Neuronal stem cell (in vitro differentiated cells): ENCODE measurements around the gene DAPK1.

Source experiments
- DNase-seq: peaks from one replicate; pipeline ENCODE4 v3.0.0-alpha.2; 2013; ENCODE audit warnings: low spot score
- H2AFZ ChIP-seq: one replicate; pipeline ENCODE4 v1.6.1; 2013; ENCODE audit warnings: mild to moderate bottlenecking, low read length, inconsistent platforms
- H2AK5ac ChIP-seq: 2 replicates; pipeline ENCODE4 v1.6.1; 2013; ENCODE audit warnings: low read depth, mild to moderate bottlenecking, inconsistent platforms, low read length, moderate library complexity, mixed read lengths
- H2BK120ac ChIP-seq: 2 replicates; pipeline ENCODE4 v1.6.1; 2013; ENCODE audit warnings: low read depth, mild to moderate bottlenecking, inconsistent platforms, low read length, moderate library complexity, mixed read lengths
- H2BK12ac ChIP-seq: one replicate; pipeline ENCODE4 v1.6.1; 2013; ENCODE audit warnings: low read length, inconsistent platforms
- H2BK15ac ChIP-seq: 2 replicates; pipeline ENCODE4 v1.6.1; 2013; ENCODE audit warnings: mild to moderate bottlenecking, low read length, inconsistent platforms, mixed read lengths
- H2BK5ac ChIP-seq: one replicate; pipeline ENCODE4 v1.6.1; 2013; ENCODE audit warnings: inconsistent platforms, mild to moderate bottlenecking, low read length, moderate library complexity
- H3K14ac ChIP-seq: one replicate; pipeline ENCODE4 v1.6.1; 2013; ENCODE audit warnings: low read length, inconsistent platforms
- H3K18ac ChIP-seq: 2 replicates; pipeline ENCODE4 v1.6.1; 2013; ENCODE audit warnings: low read length, inconsistent platforms
- H3K23ac ChIP-seq: 2 replicates; pipeline ENCODE4 v1.6.1; 2013; ENCODE audit warnings: low read depth, mild to moderate bottlenecking, mixed read lengths, low read length, inconsistent platforms; ENCODE audit not compliant: poor library complexity
- H3K27ac ChIP-seq: replicated peaks from 3 replicates; pipeline ENCODE4 v1.5.1; 2013; ENCODE audit warnings: low read length, inconsistent platforms
- H3K27me3 ChIP-seq, 3 experiments: 2 replicates each; pipeline ENCODE4 v1.6.1; 2013; ENCODE audit warnings: low read length in 3 of 3, mild to moderate bottlenecking in 2 of 3, inconsistent platforms in 1 of 3, low read depth in 1 of 3, mixed read lengths in 1 of 3, moderate library complexity in 1 of 3; ENCODE audit not compliant: control insufficient read depth in 3 of 3, insufficient read depth in 3 of 3
- H3K36me3 ChIP-seq, 2 donors: replicated peaks in 1 of 2; 2 replicates each; pipeline ENCODE4 v1.6.1; 2013; ENCODE audit warnings: low read length in 2 of 2; ENCODE audit not compliant: control insufficient read depth in 2 of 2, insufficient read depth in 2 of 2
- H3K4ac ChIP-seq: 2 replicates; pipeline ENCODE4 v1.6.1; 2013; ENCODE audit warnings: inconsistent platforms, mild to moderate bottlenecking, low read length, moderate library complexity
- H3K4me1 ChIP-seq, 2 donors: 1 replicate in 1 of 2; 2 replicates in 1 of 2; pipeline ENCODE4 v1.6.1; 2013; ENCODE audit warnings: low read length in 2 of 2, low read depth in 1 of 2; ENCODE audit not compliant: control insufficient read depth in 2 of 2, insufficient read depth in 1 of 2
- H3K4me2 ChIP-seq: one replicate; pipeline ENCODE4 v1.6.1; 2013; ENCODE audit warnings: mild to moderate bottlenecking, low read length, inconsistent platforms; ENCODE audit not compliant: insufficient read depth, poor library complexity, severe bottlenecking
- H3K4me3 ChIP-seq, 2 donors: 2 replicates each; pipeline ENCODE4 v1.5.1; 2013; ENCODE audit warnings: low read length in 2 of 2, mild to moderate bottlenecking in 2 of 2, inconsistent platforms in 1 of 2, moderate library complexity in 1 of 2
- H3K79me1 ChIP-seq: one replicate; pipeline ENCODE4 v1.6.1; 2013; ENCODE audit warnings: low read depth, mild to moderate bottlenecking, inconsistent platforms, low read length, moderate library complexity
- H3K9ac ChIP-seq: one replicate; pipeline ENCODE4 v1.6.1; 2013; ENCODE audit warnings: mild to moderate bottlenecking, low read depth, low read length, inconsistent platforms; ENCODE audit not compliant: poor library complexity
- H3K9me3 ChIP-seq, 2 donors: replicated peaks in 1 of 2; 2 replicates each; pipeline versions ENCODE3 to v1.6.1; 2013; ENCODE audit warnings: low read length in 2 of 2, mild to moderate bottlenecking in 2 of 2, inconsistent platforms in 1 of 2, low read depth in 1 of 2, mixed read lengths in 1 of 2, moderate library complexity in 1 of 2; ENCODE audit not compliant: control insufficient read depth in 2 of 2, insufficient read depth in 1 of 2
- H4K8ac ChIP-seq: one replicate; pipeline ENCODE4 v1.6.1; 2013; ENCODE audit warnings: low read depth, mild to moderate bottlenecking, inconsistent platforms, low read length, moderate library complexity
- H4K91ac ChIP-seq: one replicate; pipeline ENCODE4 v1.6.1; 2013; ENCODE audit warnings: low read length, low read depth, mild to moderate bottlenecking, inconsistent platforms; ENCODE audit not compliant: poor library complexity
- WGBS, 2 donors: extraction: QIAGEN DNeasy Blood & Tissue Kit; methylation state at CpG; one replicate each; pipeline ENCODE4 v1.1.7; 2013; ENCODE audit warnings: missing lambda C conversion rate in 2 of 2, mixed read lengths in 1 of 2; ENCODE audit not compliant: insufficient read length in 2 of 2, insufficient replicate concordance in 1 of 2; ENCODE audit errors: extremely low coverage in 2 of 2; 5-methylcytosine and 5-hydroxymethylcytosine counted together

The DAPK1 gene

DNA sequence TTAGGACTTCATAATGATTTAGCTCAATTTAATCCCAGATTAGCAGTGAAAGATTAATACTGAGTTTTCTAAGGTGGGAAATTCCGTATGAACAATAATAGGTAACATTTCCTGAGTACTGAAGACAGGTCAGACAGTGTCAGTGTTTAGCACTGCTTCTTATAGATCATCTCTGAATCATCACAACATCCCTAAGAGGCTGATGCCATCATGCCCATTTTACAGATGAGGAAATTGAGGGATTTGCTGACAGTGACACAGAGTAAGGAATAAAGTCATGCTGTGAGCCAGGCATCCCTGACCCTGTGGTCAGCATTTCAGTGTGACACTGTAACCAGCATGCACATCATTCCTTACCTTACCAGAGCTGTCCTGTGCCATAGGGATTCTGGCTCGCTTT is 44.5 kb downstream of the DAPK1 start:
- H2BK120ac ChIP-seq: no peak overlapping the region
- H3K27me3 ChIP-seq: no peaks in the 10 kb centered on the region
- WGBS, 2 donors: no CpG with 5 or more reads among the region's 2 CpGs
- peaks cover 2% of the 10 kb centered on the region for H3K79me1 ChIP-seq
- H2BK5ac ChIP-seq: no peak overlapping the region
- H3K36me3 ChIP-seq: peaks cover 2 to 31% of the 10 kb centered on the region in 2 donors
- no peak for DNase-seq
- H3K23ac ChIP-seq: no peak overlapping the region
- H3K4me1 ChIP-seq: peaks cover 0 to 7% of the 10 kb centered on the region in 2 donors
- no peak overlapping the region for H2BK12ac ChIP-seq
- no peak overlapping the region for H3K4me2 ChIP-seq
- H4K8ac ChIP-seq: no peak overlapping the region
- no peak overlapping the region for H2AFZ ChIP-seq
- no peak overlapping the region for H3K4me3 ChIP-seq
- no peak overlapping the region for H2AK5ac ChIP-seq
- no peak overlapping the region for H3K27ac ChIP-seq
- no peak overlapping the region for H3K4ac ChIP-seq
- H2BK15ac ChIP-seq: no peak overlapping the region
- H3K9ac ChIP-seq: no peak overlapping the region
- no peak overlapping the region for H4K91ac ChIP-seq
- H3K14ac ChIP-seq: no peak overlapping the region
- no peak overlapping the region for H3K18ac ChIP-seq
- H3K9me3 ChIP-seq: no peaks in the 10 kb centered on the region

DNA sequence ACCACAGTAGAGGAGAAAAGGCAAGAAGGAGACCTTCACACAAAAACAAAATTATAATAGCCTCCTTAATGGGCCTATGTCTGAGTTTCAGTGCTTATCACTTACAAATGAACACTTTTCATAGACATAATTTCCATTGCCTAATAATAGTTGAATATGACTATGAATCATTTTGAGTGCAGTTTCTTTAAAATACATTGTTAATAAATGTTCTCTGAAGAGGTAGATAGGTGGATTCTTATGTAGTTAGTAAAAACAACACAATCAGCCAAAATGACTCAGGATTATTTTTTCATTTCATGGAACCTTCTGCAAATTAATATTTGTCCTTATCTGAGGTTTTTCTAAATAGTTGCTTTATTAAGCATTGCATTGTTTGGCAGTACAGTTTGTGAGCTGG is 45.6 kb downstream of the DAPK1 start:
- Histone ChIP-seq H4K91ac (no peak overlapping the region), H3K9ac (no peak overlapping the region), H3K23ac (no peak overlapping the region), H3K4me1 (no peaks in the 10 kb centered on the region), H3K14ac (no peak overlapping the region), H3K27ac (no peak overlapping the region), H3K9me3 (no peaks in the 10 kb centered on the region), H3K4ac (no peak overlapping the region), H3K18ac (no peak overlapping the region), H2BK120ac (no peak overlapping the region), H3K27me3 (no peaks in the 10 kb centered on the region), H3K4me3 (no peak overlapping the region), H2BK15ac (no peak overlapping the region), H2BK12ac (no peak overlapping the region), H2AFZ (no peak overlapping the region), H3K79me1 (no peaks in the 10 kb centered on the region), H4K8ac (no peak overlapping the region), H2AK5ac (no peak overlapping the region), H3K4me2 (no peak overlapping the region), H3K36me3 (peaks cover 0 to 31% of the 10 kb centered on the region in 2 donors), H2BK5ac (no peak overlapping the region)
- DNase-seq: no peak

DNA sequence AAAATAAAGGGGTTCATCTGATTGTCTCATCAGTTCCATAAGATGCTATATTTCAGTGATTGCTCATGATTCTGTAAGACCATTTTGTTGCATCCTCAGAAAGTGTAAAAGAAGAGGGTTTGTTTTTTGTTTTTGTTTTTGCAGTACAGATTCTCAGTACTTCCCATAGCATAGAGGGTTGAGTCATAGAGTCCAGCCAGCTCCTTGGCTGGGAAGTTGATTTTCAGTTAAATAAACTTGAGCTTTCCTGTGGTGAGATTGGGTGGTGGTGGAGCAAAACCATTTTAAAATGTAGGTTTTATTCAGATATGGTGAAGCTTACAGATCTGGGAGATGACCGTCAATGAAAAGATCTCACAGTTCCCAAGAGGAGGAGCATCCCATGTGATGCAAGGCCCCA is 48.2 kb downstream of the DAPK1 start:
- Histone ChIP-seq H2BK15ac (no peak overlapping the region), H3K4me3 (no peak overlapping the region), H3K23ac (no peak overlapping the region), H3K4me2 (no peak overlapping the region), H4K8ac (no peak overlapping the region), H3K27ac (no peak overlapping the region), H2BK120ac (no peak overlapping the region), H3K36me3 (peaks cover 0 to 22% of the 10 kb centered on the region in 2 donors), H2AFZ (no peak overlapping the region), H3K14ac (no peak overlapping the region), H2AK5ac (no peak overlapping the region), H3K18ac (no peak overlapping the region), H3K4me1 (no peaks in the 10 kb centered on the region), H3K9ac (no peak overlapping the region), H3K9me3 (no peaks in the 10 kb centered on the region), H3K4ac (no peak overlapping the region), H2BK12ac (no peak overlapping the region), H3K79me1 (no peaks in the 10 kb centered on the region), H3K27me3 (no peaks in the 10 kb centered on the region), H4K91ac (no peak overlapping the region), H2BK5ac (no peak overlapping the region)
- no peak for DNase-seq
- no CpG with 5 or more reads among the region's 1 CpG for WGBS, 2 donors

DNA sequence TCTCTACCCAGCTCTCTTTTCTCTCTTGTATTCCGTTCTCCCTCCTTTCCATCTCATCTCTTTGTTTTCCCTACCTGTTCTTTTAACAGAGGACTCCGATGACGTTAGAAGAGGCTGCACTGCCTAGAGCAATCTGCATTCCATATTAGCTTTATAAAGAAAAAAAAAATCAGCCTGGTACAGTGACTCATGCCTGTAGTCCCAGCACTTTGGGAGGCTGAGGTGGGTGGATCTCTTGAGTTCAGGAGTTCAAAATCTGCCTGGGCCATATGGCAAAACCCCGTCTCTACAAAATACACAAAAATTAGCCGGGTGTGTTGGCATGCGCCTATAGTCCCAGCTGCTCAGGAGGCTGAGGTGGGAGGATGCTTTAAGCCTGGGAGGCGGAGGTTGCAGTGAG is 49.0 kb downstream of the DAPK1 start:
- no peak overlapping the region for H3K18ac ChIP-seq
- H3K27me3 ChIP-seq: no peaks in the 10 kb centered on the region
- peaks cover 0 to 14% of the 10 kb centered on the region in 2 donors for H3K36me3 ChIP-seq
- H3K27ac ChIP-seq: no peak overlapping the region
- no peak overlapping the region for H3K4me3 ChIP-seq
- no peak overlapping the region for H3K4ac ChIP-seq
- no peak overlapping the region for H2AK5ac ChIP-seq
- DNase-seq: no peak
- H2BK12ac ChIP-seq: no peak overlapping the region
- H2BK120ac ChIP-seq: no peak overlapping the region
- H3K4me2 ChIP-seq: no peak overlapping the region
- H2AFZ ChIP-seq: no peak overlapping the region
- H4K91ac ChIP-seq: no peak overlapping the region
- no peak overlapping the region for H3K23ac ChIP-seq
- no peaks in the 10 kb centered on the region for H3K79me1 ChIP-seq
- H3K9me3 ChIP-seq: no peaks in the 10 kb centered on the region
- no CpG with 5 or more reads among the region's 7 CpGs for WGBS, 2 donors
- no peak overlapping the region for H4K8ac ChIP-seq
- no peak overlapping the region for H3K14ac ChIP-seq
- no peak overlapping the region for H2BK5ac ChIP-seq
- no peak overlapping the region for H2BK15ac ChIP-seq
- H3K9ac ChIP-seq: no peak overlapping the region
- H3K4me1 ChIP-seq: no peaks in the 10 kb centered on the region
